ENCODE data around the gene USP19.

GRCh38 chr3:49132073-49132436 is 11.4 kb upstream of the USP19 start:
- TF ChIP-seq POLR2AphosphoS5 (IDR thresholded peaks at IDR 0.05; ENCODE audit: low read depth, low read length), result no peak
- TF ChIP-seq POLR2A (IDR thresholded peaks at IDR 0.05; ENCODE audit: low read depth, low read length), result no peak
